GM19238 (cell line): ENCODE data around the gene C14orf93.

Experiments used
- DNase-seq: peaks from one replicate; pipeline ENCODE4 v3.0.0; 2011; ENCODE audit warnings: low spot score; ENCODE audit not compliant: insufficient read length

Gene C14orf93

DNA sequence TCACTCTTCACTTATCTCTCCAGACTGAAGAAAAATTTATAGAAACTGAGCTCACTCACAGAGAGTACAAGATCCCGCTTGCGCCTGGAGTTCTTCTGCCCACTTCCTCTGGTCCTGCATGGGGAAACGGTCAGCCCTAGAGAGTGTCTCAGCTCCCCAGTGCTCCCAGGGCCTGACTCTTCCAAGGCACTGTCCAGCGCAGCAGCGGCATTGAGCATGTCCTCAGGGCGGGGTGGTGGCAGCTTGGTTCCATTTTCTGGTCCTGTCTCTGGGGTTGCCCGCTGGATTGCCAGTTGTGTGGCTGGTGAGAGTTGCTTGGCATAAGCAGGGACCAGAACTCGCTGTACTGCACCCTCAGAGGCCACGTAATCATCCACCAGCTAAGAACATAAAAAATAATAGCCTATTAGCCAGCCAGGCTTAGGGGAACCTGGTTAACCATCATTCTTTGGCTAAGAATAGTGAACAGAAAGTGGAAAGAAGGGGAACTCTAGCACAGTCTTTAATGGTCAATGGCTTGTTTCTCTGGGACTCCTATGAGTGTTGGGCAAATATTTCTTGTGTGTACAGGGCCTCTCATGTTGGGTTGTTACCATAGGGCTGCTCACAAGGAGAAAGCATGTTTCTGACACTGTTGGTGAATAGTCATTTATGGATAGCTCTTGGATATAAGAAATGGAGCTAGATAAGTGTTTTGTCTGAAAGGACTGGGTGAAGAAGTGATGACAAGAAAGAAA is 13.9 kb downstream of the C14orf93 start:
- DNase-seq = no peak

DNA sequence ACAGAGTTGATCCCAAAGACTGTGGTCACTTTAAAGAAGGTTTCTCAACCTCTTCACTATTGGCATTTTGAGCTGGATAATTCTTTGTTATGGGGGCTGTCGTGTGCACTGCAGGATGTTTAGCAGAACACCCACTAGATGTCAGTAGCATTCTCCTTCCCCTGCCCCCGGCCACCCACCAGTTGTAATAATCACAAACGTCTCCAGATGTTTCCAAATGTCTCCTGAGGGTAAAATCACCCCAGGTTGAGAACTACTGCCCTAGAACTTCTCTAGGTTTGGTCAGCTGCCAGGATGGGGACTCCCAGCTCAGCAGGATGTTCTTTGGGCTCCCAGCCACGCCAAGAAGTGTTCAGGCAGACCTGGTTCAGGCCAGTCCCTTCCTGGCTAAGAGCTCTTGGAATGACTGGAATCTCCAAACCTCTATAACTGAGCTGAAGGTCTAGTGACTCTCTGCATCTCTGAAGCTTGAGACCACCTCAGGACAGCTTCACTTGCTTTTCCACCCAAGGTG is 15.1 kb downstream of the C14orf93 start:
- no peak for DNase-seq

- no peak for DNase-seq
These were observed 16.4 kb downstream of the C14orf93 start for GRCh38 chr14:22993517-22993916.

DNA sequence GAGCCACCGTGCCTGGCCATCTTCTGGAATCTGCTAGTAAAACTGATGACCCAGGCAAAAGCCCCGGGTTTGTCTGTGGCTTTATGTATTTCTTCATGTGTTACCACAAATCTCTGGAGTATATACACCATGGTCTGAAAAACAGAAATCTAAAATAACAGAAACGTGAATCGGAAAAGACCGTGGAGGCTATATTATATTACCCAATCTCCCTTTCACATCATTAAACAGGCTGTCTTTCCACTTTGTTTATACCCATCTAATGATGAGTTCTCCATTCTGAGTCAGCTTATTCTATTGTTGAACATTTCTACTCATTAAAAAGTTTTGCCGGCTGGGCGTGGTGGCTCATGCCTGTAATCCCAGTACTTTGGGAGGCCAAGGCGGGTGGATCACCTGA is 18.1 kb downstream of the C14orf93 start:
- no peak for DNase-seq

DNA sequence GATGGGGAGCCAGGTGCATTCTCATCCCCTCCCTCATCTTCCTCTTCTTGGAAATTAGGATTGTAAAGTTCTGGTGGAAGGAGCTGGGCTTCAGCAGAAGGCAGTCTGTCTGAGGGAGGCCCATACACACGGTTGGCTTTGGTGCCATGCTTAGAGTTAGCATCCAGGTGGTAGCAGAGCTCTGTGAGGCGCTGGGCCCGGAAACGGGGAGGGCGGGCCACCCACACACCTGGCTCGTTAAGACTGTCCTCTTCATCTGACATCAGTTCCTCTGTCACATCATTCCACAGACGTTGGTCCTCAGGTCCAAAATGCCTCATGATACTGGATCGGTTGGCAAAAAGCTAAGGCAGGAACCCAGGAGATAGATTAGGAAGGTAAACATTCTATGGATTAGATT is 22.7 kb downstream of the C14orf93 start:
- DNase-seq = no peak

DNA sequence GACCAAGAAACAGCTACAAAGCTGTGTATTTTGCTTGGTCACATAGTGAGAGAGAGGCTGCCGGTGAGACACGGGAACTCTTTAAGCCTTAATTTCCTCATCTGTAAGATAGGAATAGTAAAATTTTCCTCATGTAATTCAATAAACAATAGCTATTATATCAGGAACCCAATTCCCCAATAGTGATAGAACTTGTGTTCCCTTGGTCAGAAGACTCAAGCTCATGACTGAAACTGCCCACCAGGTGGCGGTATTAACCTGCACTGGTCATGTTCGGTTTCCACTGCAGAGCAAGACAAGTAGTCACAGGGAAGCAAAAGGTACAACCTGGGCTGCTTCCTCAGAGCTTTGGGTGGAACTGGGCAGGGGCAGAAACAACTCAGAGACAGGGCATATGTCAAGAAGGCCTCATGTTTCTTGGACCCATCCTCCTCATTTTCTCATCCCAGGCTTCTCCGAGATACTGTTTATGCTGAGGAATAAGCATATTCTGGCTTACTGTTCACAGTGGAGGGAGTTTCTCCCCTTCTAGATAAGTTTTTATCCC is 23.4 kb downstream of the C14orf93 start:
- DNase-seq = peak; percentile 66

DNA sequence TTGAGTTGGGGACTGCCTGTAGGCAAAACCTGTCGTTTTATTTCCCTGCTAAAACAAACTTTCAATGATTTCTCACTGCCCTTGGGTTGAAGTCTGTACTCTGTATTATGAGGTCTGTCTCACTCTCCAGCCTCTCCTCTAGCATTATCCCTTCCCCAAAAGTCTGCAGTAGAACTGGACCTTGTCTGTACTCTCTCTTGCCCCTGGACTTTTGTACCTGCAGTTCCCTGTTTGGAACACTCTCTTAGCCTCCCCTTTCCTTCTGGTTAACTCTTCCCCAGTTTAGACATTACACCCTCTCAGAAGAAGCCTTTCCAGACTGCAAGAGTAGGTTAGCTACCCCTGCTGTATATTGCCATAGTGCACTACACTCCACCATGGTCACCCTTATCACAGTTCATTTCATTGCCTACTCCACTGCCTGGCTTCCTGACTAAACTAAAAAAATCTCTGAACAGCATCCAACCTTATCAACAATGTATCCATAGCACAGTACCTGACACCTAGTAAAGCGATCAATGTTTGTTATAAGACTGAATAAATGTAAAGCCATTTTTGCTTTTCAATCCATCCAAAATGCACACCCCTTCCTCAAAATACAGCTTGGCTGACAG is 23.9 kb downstream of the C14orf93 start:
- no peak for DNase-seq

- no peak for DNase-seq
These were observed 24.8 kb downstream of the C14orf93 start for GRCh38 chr14:22984959-22985658.

GRCh38 chr14:22982477-22983245 is 27.3 kb downstream of the C14orf93 start, which contains the start of gene AJUBA:
Gene AJUBA (minus strand): TSS chr14:22982551. CDS start chr14:22982266, 285 bp downstream.
- DNase-seq = peak; percentile 85

DNA sequence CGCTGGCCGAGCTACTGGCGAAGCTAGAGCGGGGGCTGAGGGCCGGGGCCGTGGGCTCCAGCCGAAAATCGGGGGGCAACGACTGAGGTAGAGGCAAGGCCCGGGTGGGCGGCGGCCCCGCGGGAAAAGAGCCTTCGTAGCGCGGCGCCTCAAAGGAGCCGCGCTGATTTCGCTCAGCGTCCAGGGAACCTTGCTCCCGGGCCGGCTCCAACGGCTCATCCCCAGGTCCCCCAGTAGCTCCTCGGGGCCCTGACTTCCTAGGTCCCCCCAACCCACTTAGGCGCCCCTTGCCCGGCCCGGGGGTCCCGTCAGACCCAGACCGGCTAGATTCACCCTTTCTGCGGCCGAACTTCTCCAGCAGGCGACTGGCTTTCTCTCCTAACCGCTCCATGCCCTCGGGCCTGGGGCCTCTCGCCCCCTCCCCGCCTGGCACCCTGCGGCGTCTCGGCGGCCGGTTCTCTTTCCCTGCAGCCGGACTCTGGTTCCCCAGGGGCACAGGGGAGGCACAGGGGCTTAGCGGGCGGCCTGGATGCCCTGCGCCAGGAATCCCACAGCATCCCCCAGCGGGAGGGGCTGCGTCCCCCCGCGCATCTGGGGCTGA is 28.0 kb downstream of the C14orf93 start:
- no peak for DNase-seq

- DNase-seq = no peak
These were observed 28.7 kb downstream of the C14orf93 start for GRCh38 chr14:22981090-22981875.

DNA sequence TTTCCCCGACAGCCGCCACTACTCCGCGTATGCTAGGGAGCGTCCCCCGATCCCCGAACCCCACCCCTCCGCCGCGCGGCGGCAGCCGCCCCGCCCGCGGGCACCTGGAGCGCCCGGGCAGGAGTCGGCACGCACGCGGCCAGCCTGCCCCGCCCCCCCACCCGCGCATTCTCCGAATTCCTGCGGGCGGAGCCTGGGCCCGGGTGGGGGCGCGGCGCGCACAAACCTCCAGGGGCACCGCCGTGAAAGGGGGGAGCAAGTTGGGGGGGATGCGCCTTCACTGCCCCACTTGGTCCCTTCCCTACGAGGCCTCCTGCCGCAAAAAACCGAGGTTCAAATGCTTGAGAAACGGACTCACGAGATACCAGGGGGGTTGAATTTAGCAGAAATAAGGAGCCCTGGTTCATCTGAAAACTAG is 29.3 kb downstream of the C14orf93 start:
- DNase-seq = no peak

DNA sequence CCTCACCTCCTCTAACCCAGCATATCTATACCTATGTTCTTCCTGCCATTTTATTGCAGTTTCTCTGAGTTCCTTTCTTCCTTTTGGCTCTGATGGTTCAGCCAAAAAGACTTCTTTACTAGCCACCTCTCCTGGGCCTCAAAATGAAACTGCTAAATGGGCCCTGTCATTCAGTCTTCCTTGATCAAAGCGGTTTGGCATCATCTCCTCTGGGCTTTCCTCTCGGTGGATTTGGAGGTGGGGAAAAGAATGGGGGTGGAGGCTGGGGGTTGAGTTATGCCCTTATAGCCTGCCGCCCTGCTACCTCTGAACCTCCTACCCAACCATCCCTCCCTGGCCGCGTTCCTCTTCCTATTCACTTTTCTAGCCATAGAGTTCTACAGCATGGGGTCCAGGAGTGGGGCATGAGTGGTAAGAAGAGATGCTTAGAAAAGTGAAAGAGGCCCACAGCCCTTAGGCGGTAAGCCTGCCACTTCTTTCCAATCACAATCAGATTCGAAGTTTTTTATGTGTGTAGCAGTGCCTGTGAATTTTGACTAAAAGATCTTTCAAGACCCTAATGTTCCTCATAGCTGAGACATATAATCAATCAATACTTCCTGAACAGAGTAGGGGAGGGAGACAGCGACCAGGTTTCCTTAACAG is 30.1 kb downstream of the C14orf93 start:
- no peak for DNase-seq

GRCh38 chr14:22978981-22979671 is 30.8 kb downstream of the C14orf93 start:
- DNase-seq = no peak

DNA sequence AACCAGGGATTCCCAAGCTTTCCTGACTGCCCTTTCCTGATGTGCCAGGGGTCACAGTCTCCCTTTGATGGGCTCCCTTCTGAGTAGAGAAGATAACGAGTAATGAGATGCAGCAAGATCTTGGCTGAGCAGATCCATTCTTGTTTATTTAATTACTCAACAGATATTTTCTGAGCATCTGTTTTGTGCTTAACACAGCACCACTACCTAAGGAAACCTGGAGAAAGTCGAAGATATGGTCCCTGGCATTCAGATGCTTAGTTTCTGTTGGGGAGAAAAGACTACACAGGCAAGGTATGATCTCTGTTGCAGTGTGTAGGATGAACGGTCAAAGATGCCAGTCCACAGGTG is 31.5 kb downstream of the C14orf93 start:
- DNase-seq = no peak

DNA sequence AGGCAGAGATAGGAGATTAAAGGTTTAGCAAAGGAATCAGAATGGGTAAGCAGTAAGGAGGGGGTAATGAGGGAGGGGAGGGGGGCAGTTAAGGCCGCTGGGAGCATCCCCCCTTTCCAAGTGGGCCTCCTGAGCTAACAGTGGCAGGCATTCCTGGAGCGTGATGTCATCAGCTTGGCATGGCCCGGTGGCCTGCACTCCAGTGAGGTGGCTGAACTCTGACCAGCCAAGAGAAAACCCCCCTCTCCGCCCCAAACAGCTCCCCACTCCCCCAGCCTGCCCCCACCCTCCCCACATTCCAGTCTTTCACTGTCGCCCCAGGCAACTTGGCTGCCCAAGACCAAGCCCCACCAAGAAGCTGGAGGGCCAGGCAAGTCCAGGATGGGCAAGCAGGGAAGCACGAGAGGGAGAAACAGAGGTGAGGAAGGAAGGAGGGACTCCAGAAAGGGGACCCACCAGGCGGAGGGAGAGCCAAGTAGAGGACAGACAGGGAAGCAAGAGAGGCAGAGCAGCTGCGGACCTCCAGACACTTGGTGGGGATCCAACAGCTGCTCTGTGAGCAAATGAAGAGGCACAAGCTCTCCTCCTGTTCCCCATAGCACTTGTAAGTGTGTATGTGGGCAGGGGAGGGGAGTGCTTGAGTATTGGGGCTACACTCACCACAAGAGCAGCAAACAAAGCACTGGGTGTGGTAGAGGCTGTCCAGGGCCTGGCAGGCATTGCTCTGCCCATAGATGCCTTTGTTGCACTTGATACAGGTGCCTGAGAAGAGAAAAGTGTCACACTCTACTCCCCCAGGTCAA is 32.1 kb downstream of the C14orf93 start:
- no peak for DNase-seq

DNA sequence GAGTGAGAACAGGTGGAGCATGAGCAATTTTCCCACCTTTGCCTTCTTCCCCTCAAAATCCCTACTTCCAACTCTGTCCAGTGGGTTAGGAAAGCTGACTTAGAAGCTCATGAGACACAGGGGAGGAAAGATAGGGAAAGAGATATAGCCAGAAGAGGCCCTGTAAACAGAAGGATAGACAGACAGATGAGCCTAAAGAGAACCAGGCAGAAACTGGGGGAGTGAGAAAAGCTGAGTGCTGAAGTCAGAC is 32.6 kb downstream of the C14orf93 start:
- DNase-seq = no peak

- no peak for DNase-seq
These were observed 33.1 kb downstream of the C14orf93 start for GRCh38 chr14:22976620-22977433.
